Loucy (cell line): Measurements from ENCODE around the gene MAPK8.

Experiments used
- H2AFZ ChIP-seq: fragments of 200-600 bp; sonication (generic); 2 replicates; pipeline ENCODE4 v1.6.0; 2016; ENCODE audit warnings: antibody characterized with exemption, mild to moderate bottlenecking, low read length, moderate library complexity
- H3F3A ChIP-seq: fragments of 200-600 bp; 2 replicates; pipeline ENCODE4 v1.6.0; 2016; ENCODE audit warnings: antibody characterized with exemption, low read depth, mild to moderate bottlenecking
- H3K27me3 ChIP-seq: fragments of 200-600 bp; sonication (generic); 2 replicates; pipeline ENCODE4 v1.6.1; 2014; ENCODE audit warnings: low read length, mild to moderate bottlenecking; ENCODE audit not compliant: insufficient read depth, poor library complexity, severe bottlenecking
- H3K36me3 ChIP-seq: fragments of 200-600 bp; sonication (generic); 2 replicates; pipeline ENCODE4 v1.6.1; 2016; ENCODE audit warnings: low read length; ENCODE audit not compliant: insufficient read depth
- H3K4me1 ChIP-seq: fragments of 200-600 bp; sonication (generic); 2 replicates; pipeline ENCODE4 v1.5.1; 2014; ENCODE audit warnings: low read length, mild to moderate bottlenecking; ENCODE audit not compliant: insufficient read depth, poor library complexity, severe bottlenecking
- H3K4me2 ChIP-seq: fragments of 200-600 bp; sonication (generic); 2 replicates; pipeline ENCODE4 v1.6.0; 2014; ENCODE audit warnings: antibody characterized with exemption, low read length, low read depth, mild to moderate bottlenecking; ENCODE audit not compliant: poor library complexity, severe bottlenecking
- H3K4me3 ChIP-seq: fragments of 200-600 bp; sonication (generic); 2 replicates; pipeline ENCODE4 v1.5.1; 2014; ENCODE audit warnings: low read length, mild to moderate bottlenecking, mixed read lengths; ENCODE audit not compliant: poor library complexity, severe bottlenecking
- H3K79me2 ChIP-seq: fragments of 200-600 bp; sonication (generic); 2 replicates; pipeline ENCODE4 v1.6.1; 2014; ENCODE audit warnings: low read length; ENCODE audit not compliant: insufficient read depth
- H3K9ac ChIP-seq: fragments of 200-600 bp; sonication (generic); 2 replicates; pipeline ENCODE4 v1.6.0; 2014; ENCODE audit warnings: mild to moderate bottlenecking, low read depth, low read length, moderate library complexity; ENCODE audit not compliant: poor library complexity, severe bottlenecking
- H3K9me2 ChIP-seq: fragments of 200-600 bp; sonication (generic); replicated peaks from 2 replicates; pipeline ENCODE4 v1.6.1; 2016; ENCODE audit warnings: low read depth, low read length, mixed read lengths
- H3K9me3 ChIP-seq: fragments of 200-600 bp; sonication (generic); 2 replicates; pipeline ENCODE4 v1.6.1; 2014; ENCODE audit warnings: mild to moderate bottlenecking, antibody characterized with exemption, low read length, low read depth; ENCODE audit not compliant: insufficient read depth
- H4K20me1 ChIP-seq: fragments of 200-600 bp; sonication (generic); 2 replicates; pipeline ENCODE4 v1.6.0; 2014; ENCODE audit warnings: antibody characterized with exemption, low read length, mild to moderate bottlenecking; ENCODE audit not compliant: insufficient read depth, poor library complexity, severe bottlenecking
- EZH2phosphoT487 ChIP-seq: fragments of 200-600 bp; IDR thresholded peaks from 2 replicates; pipeline ENCODE4 v1.6.1; 2018; ENCODE audit warnings: antibody characterized with exemption, mild to moderate bottlenecking, moderate library complexity, borderline replicate concordance
- TF ChIP-seq, protein P1 (sequence below): fragments of 200-600 bp; sonication (generic); conservative IDR thresholded peaks from 2 replicates; pipeline ENCODE4 v1.5.1; 2014; ENCODE audit warnings: mild to moderate bottlenecking, antibody characterized with exemption, low read length

The MAPK8 gene

DNA sequence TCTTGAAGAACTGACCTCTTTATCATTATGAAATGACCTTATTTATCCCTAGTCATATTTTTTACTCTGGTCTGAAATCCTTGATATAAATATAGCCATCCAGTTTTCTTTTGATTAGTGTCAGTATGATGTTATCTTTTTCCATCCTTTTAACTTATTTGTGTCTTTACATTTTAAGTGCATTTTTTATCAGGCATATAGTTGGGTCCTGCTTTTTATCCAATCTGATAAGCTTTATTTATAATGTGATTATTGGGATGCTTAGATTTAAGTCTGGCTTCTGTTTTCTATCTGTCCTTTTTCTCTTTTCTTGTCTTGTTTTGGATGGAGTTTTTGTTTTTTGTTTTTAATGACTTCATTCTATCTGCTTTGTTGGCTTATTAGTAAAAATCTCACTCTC is 179.2 kb downstream of the MAPK8 start:
- Histone ChIP-seq H3K9me3 (no peaks in the 10 kb centered on the region), H3K4me3 (no peak overlapping the region), H2AFZ (no peak overlapping the region), H3F3A (no peaks in the 10 kb centered on the region), H4K20me1 (no peaks in the 10 kb centered on the region), H3K9me2 (no peaks in the 10 kb centered on the region), H3K4me1 (peaks cover 6% of the 10 kb centered on the region), H3K27me3 (no peaks in the 10 kb centered on the region), H3K4me2 (no peak overlapping the region), H3K79me2 (no peaks in the 10 kb centered on the region), H3K36me3 (no peaks in the 10 kb centered on the region), H3K9ac (no peak overlapping the region)
- TF ChIP-seq, protein P1, sequence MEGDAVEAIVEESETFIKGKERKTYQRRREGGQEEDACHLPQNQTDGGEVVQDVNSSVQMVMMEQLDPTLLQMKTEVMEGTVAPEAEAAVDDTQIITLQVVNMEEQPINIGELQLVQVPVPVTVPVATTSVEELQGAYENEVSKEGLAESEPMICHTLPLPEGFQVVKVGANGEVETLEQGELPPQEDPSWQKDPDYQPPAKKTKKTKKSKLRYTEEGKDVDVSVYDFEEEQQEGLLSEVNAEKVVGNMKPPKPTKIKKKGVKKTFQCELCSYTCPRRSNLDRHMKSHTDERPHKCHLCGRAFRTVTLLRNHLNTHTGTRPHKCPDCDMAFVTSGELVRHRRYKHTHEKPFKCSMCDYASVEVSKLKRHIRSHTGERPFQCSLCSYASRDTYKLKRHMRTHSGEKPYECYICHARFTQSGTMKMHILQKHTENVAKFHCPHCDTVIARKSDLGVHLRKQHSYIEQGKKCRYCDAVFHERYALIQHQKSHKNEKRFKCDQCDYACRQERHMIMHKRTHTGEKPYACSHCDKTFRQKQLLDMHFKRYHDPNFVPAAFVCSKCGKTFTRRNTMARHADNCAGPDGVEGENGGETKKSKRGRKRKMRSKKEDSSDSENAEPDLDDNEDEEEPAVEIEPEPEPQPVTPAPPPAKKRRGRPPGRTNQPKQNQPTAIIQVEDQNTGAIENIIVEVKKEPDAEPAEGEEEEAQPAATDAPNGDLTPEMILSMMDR, result no peak
- TF ChIP-seq EZH2phosphoT487, result no peak

GRCh38 chr10:48487244-48487643 is 180.8 kb downstream of the MAPK8 start:
- Histone ChIP-seq H3K4me3 (no peak overlapping the region), H3K4me1 (peaks cover 6% of the 10 kb centered on the region), H3K9me3 (no peaks in the 10 kb centered on the region), H3K79me2 (no peaks in the 10 kb centered on the region), H2AFZ (no peak overlapping the region), H4K20me1 (no peaks in the 10 kb centered on the region), H3K9ac (no peak overlapping the region), H3K9me2 (no peaks in the 10 kb centered on the region), H3K27me3 (no peaks in the 10 kb centered on the region), H3F3A (no peaks in the 10 kb centered on the region), H3K4me2 (no peak overlapping the region), H3K36me3 (no peaks in the 10 kb centered on the region)
- TF ChIP-seq, protein P1, result no peak
- no peak for TF ChIP-seq EZH2phosphoT487
